CD4-positive, alpha-beta T cell treated with Interferon alpha-2 for 1 hour (primary cell): ENCODE data around the gene HJV.

Source experiments
- DNase-seq, 2 donors: peaks; one replicate each; pipeline ENCODE4 v3.0.0-alpha.2; 2020 to 2022

Gene HJV

GRCh38 chr1:145974721-145975120, 46.8 kb downstream of the HJV start:
- DNase-seq, result no peak

GRCh38 chr1:145972580-145972979, 49.0 kb downstream of the HJV start:
- DNase-seq, result no peak
